ENCODE measurements around the gene EIF5.
A peak's percentile ranks its signal among the peaks of the same experiment; 100 is the strongest.

EIF5 gene

GRCh38 chr14:103372552-103373304, 38.7 kb downstream of the EIF5 start:
- DNase-seq, result no peak

GRCh38 chr14:103374121-103374520, 40.1 kb downstream of the EIF5 start:
- no peak for DNase-seq

- no peak for DNase-seq
Observed at GRCh38 chr14:103377522-103378037, 43.5 kb downstream of the EIF5 start.

GRCh38 chr14:103378038-103378854, 44.2 kb downstream of the EIF5 start:
- no peak for DNase-seq

GRCh38 chr14:103380719-103381377, 46.8 kb downstream of the EIF5 start:
- DNase-seq, result no peak

GRCh38 chr14:103382376-103382775, 48.3 kb downstream of the EIF5 start:
- DNase-seq, result no peak

- no peak for DNase-seq
Observed at GRCh38 chr14:103384450-103385151, 50.6 kb downstream of the EIF5 start.

- peak; percentile 97 for DNase-seq
Observed at GRCh38 chr14:103385152-103385928, 51.3 kb downstream of the EIF5 start, which contains the start of gene MARK3. TSS of gene MARK3 (plus strand) at chr14:103385415. CDS start at chr14:103386030, 615 bp downstream.

GRCh38 chr14:103385929-103386712, 52.1 kb downstream of the EIF5 start:
- DNase-seq, result peak; percentile 36

GRCh38 chr14:103386713-103387329, 52.8 kb downstream of the EIF5 start:
- no peak for DNase-seq

GRCh38 chr14:103388664-103389063, 54.6 kb downstream of the EIF5 start:
- DNase-seq, result no peak

GRCh38 chr14:103390605-103391004, 56.6 kb downstream of the EIF5 start:
- no peak for DNase-seq

GRCh38 chr14:103391048-103391447, 57.0 kb downstream of the EIF5 start:
- peak; percentile 63 for DNase-seq

GRCh38 chr14:103392106-103392505, 58.1 kb downstream of the EIF5 start:
- DNase-seq, result no peak

- DNase-seq, result no peak
Observed at GRCh38 chr14:103392572-103392971, 58.5 kb downstream of the EIF5 start.

GRCh38 chr14:103393070-103393469, 59.0 kb downstream of the EIF5 start:
- no peak for DNase-seq

- DNase-seq, result peak; percentile 38
Observed at GRCh38 chr14:103393676-103394626, 59.9 kb downstream of the EIF5 start.

Data from CD4-positive, alpha-beta T cell treated with Interleukin-12 subunit alpha and Interleukin-12 subunit beta, for 1 hour (primary cell).